Astrocyte (in vitro differentiated cells and primary cell): Measurements from ENCODE around the gene THRB. TPM values are rescaled to one million over a fixed set of nuclear protein-coding genes. Genes with fewer than 3 reads are reported as not detected.

Source experiments
- DNase-seq: peaks from one replicate; pipeline ENCODE4 v3.0.0-alpha.2; 2010; ENCODE audit warnings: low read depth
- FAIRE-seq: peaks from 2 replicates; lab custom pipeline; 2011; peaks lifted over from hg19 to GRCh38; lab: Jason Lieb, UNC
- H2AFZ ChIP-seq: 2 replicates; pipeline ENCODE4 v1.6.0; 2012; ENCODE audit warnings: low read depth, low read length, inconsistent platforms
- H3K27ac ChIP-seq: 2 replicates; pipeline ENCODE4 v1.5.1; 2011; ENCODE audit warnings: low read depth, low read length, inconsistent platforms
- H3K27me3 ChIP-seq: 2 replicates; pipeline ENCODE4 v1.6.0; 2011; ENCODE audit warnings: low read length, inconsistent platforms; ENCODE audit not compliant: insufficient read depth
- H3K36me3 ChIP-seq: 2 replicates; pipeline ENCODE4 v1.5.1; 2011; ENCODE audit warnings: low read length, inconsistent platforms; ENCODE audit not compliant: insufficient read depth
- H3K4me1 ChIP-seq: 2 replicates; pipeline ENCODE4 v1.5.1; 2011; ENCODE audit warnings: low read length, inconsistent platforms; ENCODE audit not compliant: insufficient read depth
- H3K4me2 ChIP-seq: 2 replicates; pipeline ENCODE4 v1.6.0; 2012; ENCODE audit warnings: low read length, inconsistent platforms
- H3K4me3 ChIP-seq: 2 replicates; pipeline ENCODE4 v1.5.1; 2011; ENCODE audit warnings: low read depth, mild to moderate bottlenecking, low read length, inconsistent platforms; ENCODE audit not compliant: insufficient read depth
- H3K79me2 ChIP-seq: 2 replicates; pipeline ENCODE4 v1.6.0; 2012; ENCODE audit warnings: mild to moderate bottlenecking, low read length, inconsistent platforms; ENCODE audit not compliant: insufficient read depth
- H3K9ac ChIP-seq: 2 replicates; pipeline ENCODE4 v1.6.0; 2012; ENCODE audit warnings: mild to moderate bottlenecking, low read length, inconsistent platforms
- H3K9me3 ChIP-seq: 2 replicates; pipeline ENCODE4 v1.5.1; 2012; ENCODE audit warnings: low read depth, mild to moderate bottlenecking, low read length, inconsistent platforms; ENCODE audit not compliant: insufficient read depth
- H4K20me1 ChIP-seq: 2 replicates; pipeline ENCODE4 v1.6.0; 2012; ENCODE audit warnings: low read length, inconsistent platforms; ENCODE audit not compliant: insufficient read depth
- H3K27ac Mint-ChIP-seq: one replicate; pipeline ENCODE4 v1.8.0; 2021; ENCODE audit warnings: mild to moderate bottlenecking, mixed read lengths; ENCODE audit not compliant: unreplicated experiment
- H3K27me3 Mint-ChIP-seq: one replicate; pipeline ENCODE4 v1.8.0; 2021; ENCODE audit warnings: low read depth, mixed read lengths; ENCODE audit not compliant: unreplicated experiment
- H3K36me3 Mint-ChIP-seq: one replicate; pipeline ENCODE4 v1.8.0; 2021; ENCODE audit warnings: low read depth, mixed read lengths; ENCODE audit not compliant: unreplicated experiment
- H3K4me1 Mint-ChIP-seq: one replicate; pipeline ENCODE4 v1.8.0; 2021; ENCODE audit warnings: low read depth, mixed read lengths; ENCODE audit not compliant: unreplicated experiment
- H3K4me3 Mint-ChIP-seq: one replicate; pipeline ENCODE4 v1.8.0; 2021; ENCODE audit warnings: mild to moderate bottlenecking, moderate library complexity, mixed read lengths; ENCODE audit not compliant: unreplicated experiment
- H3K9me3 Mint-ChIP-seq: one replicate; pipeline ENCODE4 v1.8.0; 2021; ENCODE audit warnings: mild to moderate bottlenecking, mixed read lengths; ENCODE audit not compliant: unreplicated experiment
- EZH2 ChIP-seq: IDR thresholded peaks from 2 replicates; pipeline ENCODE4 v1.6.1; 2012; ENCODE audit warnings: mild to moderate bottlenecking, low read length, inconsistent platforms; ENCODE audit not compliant: insufficient read depth
- total RNA-seq: library from RNA; stranded (reverse); gene quantifications from 2 replicates; pipeline ENCODE4 v1.2.1, GENCODE V29; 2021
- TF ChIP-seq, protein P1 (sequence below): IDR thresholded peaks from 2 replicates; pipeline ENCODE4 v1.5.1; 2011; ENCODE audit warnings: low read depth, mild to moderate bottlenecking, inconsistent platforms, low read length, moderate library complexity; ENCODE audit not compliant: insufficient read depth

THRB gene
- total RNA-seq, 1 donor from 2014 or later = 8.5 TPM

DNA sequence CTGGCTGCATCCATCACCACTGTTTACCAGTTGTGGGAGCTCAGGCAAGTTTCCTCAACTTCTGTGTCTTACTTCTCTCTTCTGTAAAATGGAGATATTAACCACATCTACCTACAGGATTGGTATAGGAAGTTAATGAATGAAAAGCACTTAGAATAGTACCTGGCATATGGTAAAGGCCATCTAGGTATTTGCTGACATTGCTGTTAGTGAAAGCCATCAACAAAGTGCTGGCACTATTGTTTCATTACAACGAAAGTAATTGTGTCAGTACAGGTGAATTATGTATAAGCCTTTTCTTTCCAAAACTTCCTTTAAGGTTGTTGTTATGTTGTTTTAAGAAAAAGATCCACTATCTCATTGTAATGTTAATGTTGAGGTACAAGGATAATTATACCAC lies 352.5 kb downstream of the THRB start:
- no peak overlapping the region for H3K27ac ChIP-seq
- no peak overlapping the region for H2AFZ ChIP-seq
- FAIRE-seq (no peak), DNase-seq (no peak)
- TF ChIP-seq EZH2 = no peak
- TF ChIP-seq, protein P1, sequence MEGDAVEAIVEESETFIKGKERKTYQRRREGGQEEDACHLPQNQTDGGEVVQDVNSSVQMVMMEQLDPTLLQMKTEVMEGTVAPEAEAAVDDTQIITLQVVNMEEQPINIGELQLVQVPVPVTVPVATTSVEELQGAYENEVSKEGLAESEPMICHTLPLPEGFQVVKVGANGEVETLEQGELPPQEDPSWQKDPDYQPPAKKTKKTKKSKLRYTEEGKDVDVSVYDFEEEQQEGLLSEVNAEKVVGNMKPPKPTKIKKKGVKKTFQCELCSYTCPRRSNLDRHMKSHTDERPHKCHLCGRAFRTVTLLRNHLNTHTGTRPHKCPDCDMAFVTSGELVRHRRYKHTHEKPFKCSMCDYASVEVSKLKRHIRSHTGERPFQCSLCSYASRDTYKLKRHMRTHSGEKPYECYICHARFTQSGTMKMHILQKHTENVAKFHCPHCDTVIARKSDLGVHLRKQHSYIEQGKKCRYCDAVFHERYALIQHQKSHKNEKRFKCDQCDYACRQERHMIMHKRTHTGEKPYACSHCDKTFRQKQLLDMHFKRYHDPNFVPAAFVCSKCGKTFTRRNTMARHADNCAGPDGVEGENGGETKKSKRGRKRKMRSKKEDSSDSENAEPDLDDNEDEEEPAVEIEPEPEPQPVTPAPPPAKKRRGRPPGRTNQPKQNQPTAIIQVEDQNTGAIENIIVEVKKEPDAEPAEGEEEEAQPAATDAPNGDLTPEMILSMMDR = no peak
- no peak overlapping the region for H3K9ac ChIP-seq
- H3K79me2 ChIP-seq = no peaks in the 10 kb centered on the region
- H3K36me3 ChIP-seq = no peaks in the 10 kb centered on the region
- H3K27me3 Mint-ChIP-seq = no peaks in the 10 kb centered on the region
- H3K4me2 ChIP-seq = no peak overlapping the region
- H3K4me1 ChIP-seq = peaks cover 12% of the 10 kb centered on the region
- no peak overlapping the region for H3K4me3 ChIP-seq
- peaks cover 3% of the 10 kb centered on the region for H3K9me3 Mint-ChIP-seq
- no peaks in the 10 kb centered on the region for H4K20me1 ChIP-seq
- H3K27me3 ChIP-seq = no peaks in the 10 kb centered on the region
- H3K4me3 Mint-ChIP-seq = no peak overlapping the region
- no peak overlapping the region for H3K27ac Mint-ChIP-seq
- peaks cover 4% of the 10 kb centered on the region for H3K36me3 Mint-ChIP-seq
- H3K4me1 Mint-ChIP-seq = peaks cover 26% of the 10 kb centered on the region
- H3K9me3 ChIP-seq = no peaks in the 10 kb centered on the region

DNA sequence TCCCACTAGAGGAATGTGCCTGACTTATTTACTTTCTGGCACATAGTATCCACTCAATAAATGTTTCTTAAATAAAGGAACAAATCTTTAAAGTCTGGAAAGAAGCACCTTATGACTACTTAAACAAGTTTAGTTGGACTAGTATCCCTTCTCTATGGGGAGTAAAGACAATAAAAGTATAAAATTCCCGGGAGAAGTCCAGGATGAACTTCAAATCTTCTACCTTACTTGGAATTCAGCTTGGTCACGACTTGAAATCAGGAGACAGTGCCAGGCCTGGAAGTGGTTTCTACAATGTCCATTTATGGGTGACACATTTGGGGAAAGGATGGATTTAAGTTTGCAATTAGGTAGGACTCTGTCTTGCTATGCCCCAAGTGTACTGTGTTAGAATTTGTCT lies 353.1 kb downstream of the THRB start:
- Histone ChIP-seq H4K20me1 (no peaks in the 10 kb centered on the region), H3K27ac (no peak overlapping the region), H3K79me2 (no peaks in the 10 kb centered on the region), H3K9ac (no peak overlapping the region), H3K4me1 (peaks cover 12% of the 10 kb centered on the region), H3K36me3 (no peaks in the 10 kb centered on the region), H2AFZ (no peak overlapping the region), H3K9me3 (no peaks in the 10 kb centered on the region), H3K4me3 (no peak overlapping the region), H3K27me3 (no peaks in the 10 kb centered on the region), H3K4me2 (no peak overlapping the region)
- Mint-ChIP-seq H3K36me3 (peaks cover 4% of the 10 kb centered on the region), H3K27ac (no peak overlapping the region), H3K27me3 (no peaks in the 10 kb centered on the region), H3K4me3 (no peak overlapping the region), H3K9me3 (peaks cover 3% of the 10 kb centered on the region), H3K4me1 (peaks cover 29% of the 10 kb centered on the region)
- DNase-seq (no peak), FAIRE-seq (no peak)
- TF ChIP-seq, protein P1 = no peak
- no peak for TF ChIP-seq EZH2

DNA sequence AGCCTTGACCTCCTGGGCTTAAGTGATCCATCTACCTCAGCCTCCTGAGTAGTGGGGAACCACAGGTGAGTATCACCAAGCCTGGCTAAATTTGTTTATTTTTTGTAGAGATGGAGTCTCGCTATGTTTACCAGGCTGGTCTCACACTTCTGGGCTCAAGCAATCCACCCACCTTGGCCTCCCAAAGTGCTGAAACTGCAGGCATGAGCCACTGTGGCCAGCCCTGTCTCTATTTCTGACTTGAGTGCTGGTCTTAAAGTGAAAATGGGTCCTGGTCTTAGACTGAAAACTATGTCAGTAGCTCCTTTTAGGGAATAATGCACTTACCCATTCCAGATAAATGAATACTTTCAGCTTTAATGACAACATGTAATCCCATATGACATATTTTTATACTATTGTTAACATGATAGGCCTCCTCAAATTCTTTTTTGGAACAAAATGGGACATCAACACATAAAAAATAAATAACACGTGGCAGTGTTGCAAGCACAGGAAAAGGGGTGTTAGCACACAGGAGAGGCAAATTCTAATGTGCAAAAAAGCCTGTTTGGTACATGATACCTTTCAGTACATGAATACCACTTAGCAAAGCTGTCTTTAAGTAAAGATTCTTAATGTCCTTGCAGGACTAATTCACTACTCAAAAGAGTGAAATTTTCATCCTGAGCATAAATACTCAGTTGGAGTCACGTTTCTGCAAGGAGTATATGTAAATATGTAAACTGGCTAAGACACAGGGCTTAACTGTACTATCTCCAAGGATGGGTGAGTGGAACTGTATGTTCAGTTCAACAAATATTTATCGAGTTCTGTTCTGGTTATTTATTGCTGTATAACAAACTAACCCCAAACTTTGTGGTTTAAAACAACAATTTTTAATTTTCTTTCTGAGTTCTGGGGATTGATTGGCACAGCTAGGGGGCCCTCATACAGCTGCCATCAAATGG lies 354.9 kb downstream of the THRB start:
- Mint-ChIP-seq H3K4me1 (peaks cover 14% of the 10 kb centered on the region), H3K36me3 (peaks cover 4% of the 10 kb centered on the region), H3K27me3 (no peaks in the 10 kb centered on the region), H3K27ac (no peak overlapping the region), H3K4me3 (no peak overlapping the region), H3K9me3 (peaks cover 3% of the 10 kb centered on the region)
- Histone ChIP-seq H3K9ac (no peak overlapping the region), H3K4me1 (no peaks in the 10 kb centered on the region), H2AFZ (no peak overlapping the region), H3K4me3 (no peak overlapping the region), H4K20me1 (no peaks in the 10 kb centered on the region), H3K27me3 (no peaks in the 10 kb centered on the region), H3K36me3 (no peaks in the 10 kb centered on the region), H3K79me2 (no peaks in the 10 kb centered on the region), H3K27ac (no peak overlapping the region), H3K9me3 (no peaks in the 10 kb centered on the region), H3K4me2 (no peak overlapping the region)
- FAIRE-seq = no peak
- no peak for TF ChIP-seq EZH2
- TF ChIP-seq, protein P1 = no peak
- DNase-seq = no peak
